GM23248 (cell line): ENCODE measurements around the gene TEAD4. TPM values are rescaled to one million over a fixed set of nuclear protein-coding genes. Genes with fewer than 3 reads are reported as not detected.

Experiments
- DNase-seq: peaks from one replicate; pipeline ENCODE4 v3.0.0-alpha.2; 2015
- H2AFZ ChIP-seq: fragments of 200-600 bp; sonication (generic); 2 replicates; pipeline ENCODE4 v1.6.1; 2016; ENCODE audit warnings: antibody characterized with exemption
- H3F3A ChIP-seq: fragments of 200-600 bp; sonication (generic); 2 replicates; pipeline ENCODE4 v1.6.1; 2016; ENCODE audit warnings: mild to moderate bottlenecking, antibody characterized with exemption, mixed run types; ENCODE audit not compliant: insufficient read depth
- H3K27ac ChIP-seq: fragments of 200-600 bp; sonication (generic); 2 replicates; pipeline ENCODE4 v1.5.1; 2016; ENCODE audit warnings: mild to moderate bottlenecking
- H3K27me3 ChIP-seq: fragments of 200-600 bp; sonication (generic); replicated peaks from 2 replicates; pipeline ENCODE4 v1.6.1; 2016; ENCODE audit warnings: mild to moderate bottlenecking; ENCODE audit not compliant: insufficient read depth
- H3K36me3 ChIP-seq: fragments of 200-600 bp; sonication (generic); 2 replicates; pipeline ENCODE4 v1.6.1; 2016; ENCODE audit warnings: low read depth, mild to moderate bottlenecking
- H3K4me1 ChIP-seq: fragments of 200-600 bp; sonication (generic); 2 replicates; pipeline ENCODE4 v1.6.1; 2016; ENCODE audit warnings: mild to moderate bottlenecking; ENCODE audit not compliant: insufficient read depth
- H3K4me2 ChIP-seq: fragments of 200-600 bp; sonication (generic); one replicate; pipeline ENCODE4 v1.6.1; 2016; ENCODE audit warnings: mild to moderate bottlenecking; ENCODE audit not compliant: unreplicated experiment
- H3K4me3 ChIP-seq: fragments of 200-600 bp; sonication (generic); 2 replicates; pipeline ENCODE4 v1.5.1; 2016; ENCODE audit warnings: mild to moderate bottlenecking
- H3K79me2 ChIP-seq: fragments of 200-600 bp; sonication (generic); 2 replicates; pipeline ENCODE4 v1.6.1; 2016; ENCODE audit warnings: mild to moderate bottlenecking; ENCODE audit not compliant: insufficient read depth
- H3K9ac ChIP-seq: fragments of 200-600 bp; sonication (generic); 2 replicates; pipeline ENCODE4 v1.6.1; 2016; ENCODE audit warnings: mild to moderate bottlenecking
- H3K9me2 ChIP-seq: fragments of 200-600 bp; sonication (generic); 2 replicates; pipeline ENCODE4 v1.6.1; 2016; ENCODE audit warnings: mixed run types, mild to moderate bottlenecking, moderate library complexity; ENCODE audit not compliant: insufficient read depth
- H3K9me3 ChIP-seq: fragments of 200-600 bp; sonication (generic); one replicate; pipeline ENCODE4 v1.6.1; 2017; ENCODE audit warnings: low read depth
- H4K20me1 ChIP-seq: fragments of 200-600 bp; sonication (generic); 2 replicates; pipeline ENCODE4 v1.6.0; 2016; ENCODE audit not compliant: insufficient read depth
- EZH2 ChIP-seq: fragments of 200-600 bp; sonication (generic); IDR thresholded peaks from 2 replicates; pipeline ENCODE4 v1.6.1; 2018; ENCODE audit warnings: antibody characterized with exemption, mild to moderate bottlenecking; ENCODE audit not compliant: insufficient read depth, poor library complexity, severe bottlenecking
- EZH2phosphoT487 ChIP-seq: fragments of 200-600 bp; sonication (generic); IDR thresholded peaks from 2 replicates; pipeline ENCODE4 v1.6.1; 2018; ENCODE audit warnings: antibody characterized with exemption, moderate library complexity, mild to moderate bottlenecking, low read depth; ENCODE audit not compliant: insufficient read depth
- WGBS, 2 experiments: methylation state at CpG; one replicate each; pipeline ENCODE4 v1.1.6; 2015 to 2017; ENCODE audit warnings: low lambda C conversion rate in 2 of 2, low coverage in 1 of 2; ENCODE audit errors: missing lambda C conversion rate in 2 of 2; 5-methylcytosine and 5-hydroxymethylcytosine counted together
- in situ Hi-C: fragments of 300-500 bp; cut with MboI; formaldehyde crosslinking; loops from 2 replicates; pipeline ENCODE4 v1.15.0; 2020
- polyA plus RNA-seq: library from polyadenylated mRNA; unstranded; fragments of >200 nt; fragmentation: Nextera tagmentation; extraction: Ambion mirVana; gene quantifications from 2 replicates; pipeline ENCODE4 v1.2.1, GENCODE V29; 2016
- total RNA-seq: library from RNA; depleted of rRNA; stranded (reverse); fragments of >200 nt; shearing (Covaris generic); gene quantifications from 2 replicates; pipeline ENCODE4 v1.2.3, GENCODE V29; 2014

The TEAD4 gene
- total and polyA plus RNA-seq, 2 experiments from 2014 or later: 13.6 to 13.8 TPM

DNA sequence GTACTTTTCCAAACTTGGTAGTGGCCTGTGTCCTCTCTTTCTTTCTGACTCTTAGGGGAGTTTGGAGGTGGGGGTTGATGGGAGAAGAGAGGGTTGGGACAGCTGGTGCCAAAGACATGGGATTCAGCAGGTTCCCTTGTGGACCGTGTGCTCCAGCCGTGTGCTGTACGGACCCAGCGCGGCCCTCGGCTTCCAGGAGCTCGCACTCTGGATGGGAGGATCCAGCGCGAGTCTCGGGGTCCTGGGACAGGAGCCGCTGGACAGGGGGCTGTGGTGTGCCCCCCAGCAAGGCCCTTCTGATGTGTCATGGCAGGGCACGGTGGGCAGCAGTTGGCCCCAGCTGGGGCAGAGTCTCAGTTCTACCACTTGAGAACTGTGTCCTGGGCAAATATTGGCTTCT lies 73.0 kb downstream of the TEAD4 start:
- WGBS, 2 experiments: 79 to 80% methylated on average over 12 of the region's 12 CpGs
- no peak overlapping the region for H3K4me2 ChIP-seq
- no peak overlapping the region for H3K27ac ChIP-seq
- no peaks in the 10 kb centered on the region for H3K4me1 ChIP-seq
- no peaks in the 10 kb centered on the region for H3K36me3 ChIP-seq
- H3K79me2 ChIP-seq: no peaks in the 10 kb centered on the region
- H3F3A ChIP-seq: no peaks in the 10 kb centered on the region
- TF ChIP-seq EZH2phosphoT487 (no peak), EZH2 (no peak)
- in situ Hi-C loops: loop anchor here (10.0 kb wide), 1 partner anchor 147 kb away; no protein-coding TSS in a partner anchor
- no peaks in the 10 kb centered on the region for H3K9me3 ChIP-seq
- no peaks in the 10 kb centered on the region for H4K20me1 ChIP-seq
- no peaks in the 10 kb centered on the region for H3K27me3 ChIP-seq
- no peaks in the 10 kb centered on the region for H3K9me2 ChIP-seq
- DNase-seq: no peak
- H2AFZ ChIP-seq: no peak overlapping the region
- H3K4me3 ChIP-seq: no peak overlapping the region
- H3K9ac ChIP-seq: no peak overlapping the region

DNA sequence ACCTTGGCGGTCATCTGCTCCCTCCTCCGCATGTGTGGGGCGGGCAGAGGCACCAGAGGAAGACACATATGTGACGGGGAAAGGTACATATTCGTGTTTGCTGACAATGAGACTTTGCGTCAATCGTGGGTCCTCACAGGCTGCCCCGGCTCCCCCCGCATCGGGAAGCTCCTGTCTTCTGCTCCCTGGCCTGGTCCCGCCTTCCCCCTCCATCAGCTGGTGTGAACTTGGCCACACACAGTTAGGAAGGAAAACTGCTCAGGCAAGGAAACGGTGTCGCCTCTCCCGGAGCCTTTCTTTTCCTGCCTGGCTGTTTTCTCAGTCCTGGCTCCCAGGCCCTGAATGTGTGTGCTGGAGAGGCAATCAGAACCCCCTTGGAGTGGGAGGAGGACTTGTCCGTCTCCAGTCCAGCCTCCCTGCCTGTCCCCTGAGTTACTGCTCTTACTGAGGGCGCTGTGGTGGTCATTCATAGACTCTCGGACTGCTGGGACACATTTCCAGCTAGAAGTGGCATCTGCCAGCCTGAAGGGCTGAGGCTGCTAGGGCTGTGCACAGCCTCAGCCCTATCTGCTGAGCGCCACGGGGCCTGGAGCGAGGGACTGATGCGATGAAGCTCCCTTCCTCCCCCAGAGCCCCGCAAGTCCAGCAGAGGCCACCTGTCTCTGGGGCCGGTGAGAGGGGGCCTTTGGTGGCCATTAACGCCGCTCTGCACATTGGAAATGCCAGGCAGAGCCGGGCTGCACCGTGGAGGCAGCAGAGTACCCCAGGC lies 73.8 kb downstream of the TEAD4 start:
- no peak for TF ChIP-seq EZH2
- no peak for TF ChIP-seq EZH2phosphoT487
- Histone ChIP-seq H3K27ac (no peak overlapping the region), H3K4me1 (no peaks in the 10 kb centered on the region), H3K4me3 (no peak overlapping the region), H3K79me2 (no peaks in the 10 kb centered on the region), H3F3A (no peaks in the 10 kb centered on the region), H3K9me2 (no peaks in the 10 kb centered on the region), H2AFZ (no peak overlapping the region), H3K9me3 (no peaks in the 10 kb centered on the region), H4K20me1 (no peaks in the 10 kb centered on the region), H3K4me2 (no peak overlapping the region), H3K27me3 (no peaks in the 10 kb centered on the region), H3K36me3 (no peaks in the 10 kb centered on the region), H3K9ac (no peak overlapping the region)
- in situ Hi-C loops: loop anchor here (10.0 kb wide), 1 partner anchor 148 kb away; no protein-coding TSS in a partner anchor
- 92 to 94% methylated on average over 23 to 27 of the region's 27 CpGs for WGBS, 2 experiments
- DNase-seq: no peak

DNA sequence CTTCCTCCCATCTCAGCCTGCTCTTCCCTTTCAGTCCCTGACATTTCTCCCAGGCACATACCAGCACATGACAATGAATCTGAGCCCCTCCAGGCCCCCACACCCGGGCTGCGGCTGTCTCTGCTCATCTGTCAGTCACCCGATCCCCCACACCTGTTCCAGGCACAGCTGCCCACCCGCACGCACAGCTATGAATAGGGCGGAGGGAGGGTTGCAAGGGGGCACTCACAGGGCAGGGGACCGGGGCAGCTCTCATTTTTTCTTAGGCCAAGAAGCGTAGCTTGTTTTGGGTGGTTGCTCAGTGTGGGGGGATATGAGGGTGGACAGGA lies 74.3 kb downstream of the TEAD4 start:
- WGBS, 2 experiments: 83 to 86% methylated on average over 8 of the region's 8 CpGs
- DNase-seq: no peak
- Histone ChIP-seq H3K4me3 (no peak overlapping the region), H3K4me2 (no peak overlapping the region), H3K27me3 (no peaks in the 10 kb centered on the region), H3K4me1 (no peaks in the 10 kb centered on the region), H3K27ac (no peak overlapping the region), H3K9ac (no peak overlapping the region), H3K9me2 (no peaks in the 10 kb centered on the region), H4K20me1 (no peaks in the 10 kb centered on the region), H3K36me3 (no peaks in the 10 kb centered on the region), H2AFZ (no peak overlapping the region), H3F3A (no peaks in the 10 kb centered on the region), H3K79me2 (no peaks in the 10 kb centered on the region), H3K9me3 (no peaks in the 10 kb centered on the region)
- in situ Hi-C loops: loop anchor here (10.0 kb wide), 1 partner anchor 149 kb away; no protein-coding TSS in a partner anchor
- TF ChIP-seq EZH2: no peak
- no peak for TF ChIP-seq EZH2phosphoT487

DNA sequence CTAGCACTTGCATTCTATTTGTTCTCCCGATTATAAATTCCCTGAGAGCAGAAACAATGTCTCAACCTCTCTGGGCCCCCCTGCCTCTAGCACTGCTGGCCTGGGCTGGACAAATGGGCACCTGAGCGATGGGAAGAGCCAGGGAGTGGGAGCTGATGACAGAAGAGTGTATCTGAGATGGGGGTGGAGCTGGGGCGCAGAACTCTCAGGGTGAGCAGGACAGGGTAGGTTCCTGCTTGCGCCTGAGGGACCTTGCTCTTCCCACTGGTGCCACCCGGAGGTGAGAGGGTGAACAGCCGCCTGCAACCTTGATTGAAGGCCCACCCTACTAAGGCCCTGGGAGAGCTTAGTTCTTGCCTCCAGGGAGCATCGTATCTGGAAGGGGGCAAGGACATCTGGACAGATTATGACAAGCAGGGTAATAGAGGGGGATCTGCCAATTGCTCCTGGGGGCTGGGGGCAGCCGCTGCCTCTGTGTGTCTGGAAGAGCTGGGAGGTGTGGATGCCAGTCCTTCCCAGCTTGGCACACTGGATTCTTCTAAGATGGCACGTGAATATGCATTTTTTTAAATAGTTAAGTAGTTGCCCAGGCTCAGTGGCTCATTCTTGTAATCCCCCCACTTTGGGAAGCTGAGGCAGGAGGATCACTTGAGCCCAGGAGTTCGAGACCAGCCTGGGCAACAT lies 75.0 kb downstream of the TEAD4 start:
- in situ Hi-C loops: loop anchor here (10.0 kb wide), 1 partner anchor 149 kb away; no protein-coding TSS in a partner anchor
- peak; percentile 80 for DNase-seq
- Histone ChIP-seq H3K27ac (no peak overlapping the region), H4K20me1 (no peaks in the 10 kb centered on the region), H3K4me2 (no peak overlapping the region), H2AFZ (no peak overlapping the region), H3K9me3 (no peaks in the 10 kb centered on the region), H3K9me2 (no peaks in the 10 kb centered on the region), H3K27me3 (no peaks in the 10 kb centered on the region), H3K4me1 (no peaks in the 10 kb centered on the region), H3K36me3 (no peaks in the 10 kb centered on the region), H3F3A (no peaks in the 10 kb centered on the region), H3K4me3 (no peak overlapping the region), H3K9ac (no peak overlapping the region), H3K79me2 (no peaks in the 10 kb centered on the region)
- 38 to 43% methylated on average over 10 of the region's 10 CpGs for WGBS, 2 experiments
- TF ChIP-seq EZH2phosphoT487 (no peak), EZH2 (no peak)
